ENCODE results near the gene PNMA6A. TPM values are rescaled to one million over a fixed set of nuclear protein-coding genes. Genes with fewer than 3 reads are reported as not detected.
A peak's percentile ranks its signal among the peaks of the same experiment; 100 is the strongest.

Gene PNMA6A
- total and polyA plus RNA-seq, 2 donors (not counting 1 experiment from before 2014, with no cell fraction given): 0.85 to 3.3 TPM

- TF ChIP-seq EZH2 (IDR thresholded peaks at IDR 0.05; ENCODE audit: low read length, missing control alignments) (peak; percentile 42), CTCF (conservative IDR thresholded peaks at IDR 0.05 in 1 of 2, IDR thresholded peaks at IDR 0.05 in 1 of 2; ENCODE audit: low read depth in 1 of 2, low read length in 2 of 2) (no peak)
These were observed 15.0 kb upstream of the PNMA6A start for GRCh38 chrX:153057281-153057680.

GRCh38 chrX:153059191-153060094 lies 12.8 kb upstream of the PNMA6A start:
- no peak overlapping the region for H3K9ac ChIP-seq (ENCODE audit: insufficient read depth, low read length)
- no peak overlapping the region for H3K4me3 ChIP-seq (replicated peaks in 1 of 4; ENCODE audit: control extremely low read depth in 1 of 4, insufficient read depth in 1 of 4, low read depth in 3 of 4, low read length in 4 of 4)

More at GRCh38 chrX:153057281-153057680, 15.0 kb upstream of the PNMA6A start:
- Histone ChIP-seq H3K9me3 (ENCODE audit: control insufficient read depth, insufficient read depth, low read depth, low read length) (no peaks in the 10 kb centered on the region), H3K4me2 (ENCODE audit: extremely low read depth, insufficient read depth, low read length) (no peak overlapping the region), H3K27me3 (ENCODE audit: control insufficient read depth, insufficient read depth, low read length) (peaks cover 13% of the 10 kb centered on the region), H2AFZ (ENCODE audit: low read length) (no peak overlapping the region), H4K20me1 (ENCODE audit: control insufficient read depth, extremely low read depth, insufficient read depth, low read length) (no peaks in the 10 kb centered on the region), H3K79me2 (ENCODE audit: control insufficient read depth, insufficient read depth, low read length) (no peaks in the 10 kb centered on the region), H3K4me1 (ENCODE audit: control insufficient read depth, extremely low read depth, insufficient read depth, low read length) (no peaks in the 10 kb centered on the region), H3K4me3 (replicated peaks in 1 of 4; ENCODE audit: control extremely low read depth in 1 of 4, insufficient read depth in 1 of 4, low read depth in 3 of 4, low read length in 4 of 4) (no peak overlapping the region), H3K27ac (ENCODE audit: insufficient read depth, low read length) (no peak overlapping the region), H3K9ac (ENCODE audit: insufficient read depth, low read length) (no peak overlapping the region), H3K36me3 (ENCODE audit: control insufficient read depth, insufficient read depth, low read length) (no peaks in the 10 kb centered on the region)
- no peak for DNase-seq (ENCODE audit: low read depth in 2 of 2)

More at GRCh38 chrX:153059191-153060094, 12.8 kb upstream of the PNMA6A start:
- Histone ChIP-seq H3K36me3 (ENCODE audit: control insufficient read depth, insufficient read depth, low read length) (no peaks in the 10 kb centered on the region), H3K27ac (ENCODE audit: insufficient read depth, low read length) (no peak overlapping the region), H4K20me1 (ENCODE audit: control insufficient read depth, extremely low read depth, insufficient read depth, low read length) (no peaks in the 10 kb centered on the region), H3K4me2 (ENCODE audit: extremely low read depth, insufficient read depth, low read length) (no peak overlapping the region), H3K27me3 (ENCODE audit: control insufficient read depth, insufficient read depth, low read length) (peaks cover 13% of the 10 kb centered on the region), H3K9me3 (ENCODE audit: control insufficient read depth, insufficient read depth, low read depth, low read length) (no peaks in the 10 kb centered on the region), H3K4me1 (ENCODE audit: control insufficient read depth, extremely low read depth, insufficient read depth, low read length) (no peaks in the 10 kb centered on the region), H2AFZ (ENCODE audit: low read length) (no peak overlapping the region), H3K79me2 (ENCODE audit: control insufficient read depth, insufficient read depth, low read length) (no peaks in the 10 kb centered on the region)
- TF ChIP-seq EZH2 (IDR thresholded peaks at IDR 0.05; ENCODE audit: low read length, missing control alignments) (no peak), CTCF (conservative IDR thresholded peaks at IDR 0.05 in 1 of 2, IDR thresholded peaks at IDR 0.05 in 1 of 2; ENCODE audit: low read depth in 1 of 2, low read length in 2 of 2) (no peak)
- DNase-seq (ENCODE audit: low read depth in 2 of 2): no peak

Measured in fibroblast of lung (primary cell).